HG03095 (cell line): Measurements from ENCODE around the gene ALS2.
A peak's percentile ranks its signal among the peaks of the same experiment; 100 is the strongest.
"Not testable (repeated sequence)": the region's sequence is repeated elsewhere in the genome, so short reads cannot be mapped to it uniquely, and the experiment has no call there.

Source experiments
- ATAC-seq: cut with Tn5 transposase; IDR thresholded peaks from one replicate; pipeline ENCODE4 v1.9.1; 2021; ENCODE audit warnings: moderate library complexity; ENCODE audit not compliant: unreplicated experiment

The ALS2 gene

DNA sequence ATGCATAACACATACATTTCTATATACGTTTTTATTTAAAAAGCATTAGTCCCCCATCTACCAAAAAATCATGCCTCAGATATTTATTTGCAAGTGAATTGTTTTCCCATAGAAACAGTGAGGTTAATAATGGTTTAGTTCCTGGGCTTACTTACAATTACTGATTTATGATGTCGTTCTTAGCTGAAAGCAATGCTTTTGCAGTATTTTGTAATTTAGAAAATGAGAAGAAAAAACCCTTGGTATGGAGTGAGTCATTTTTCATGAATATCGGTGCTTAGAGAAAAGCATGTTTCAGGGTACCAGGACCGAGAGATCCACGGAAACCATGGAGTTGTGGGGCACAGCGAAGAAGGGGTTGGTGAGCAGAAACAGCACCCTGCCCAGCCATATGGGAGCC is 13.6 kb upstream of the ALS2 start:
- no peak for ATAC-seq

DNA sequence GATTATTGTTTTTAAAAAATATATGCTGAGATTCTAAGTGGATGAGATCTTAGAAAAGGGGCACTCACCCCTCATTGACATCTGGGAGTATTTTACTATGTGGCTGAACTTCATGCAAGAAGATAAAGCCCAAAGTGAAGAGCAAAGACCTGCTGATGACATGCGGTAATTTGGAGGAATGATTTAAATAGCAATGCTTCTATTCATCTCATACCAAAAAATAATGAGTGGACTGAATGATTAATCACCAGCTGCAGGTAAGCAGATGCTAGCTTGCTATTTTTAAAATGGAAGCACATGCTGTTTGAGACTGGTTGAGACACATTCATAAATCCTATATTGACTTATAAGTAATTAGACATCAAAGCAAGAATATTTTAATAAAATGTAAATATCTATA is 12.9 kb upstream of the ALS2 start:
- no peak for ATAC-seq

DNA sequence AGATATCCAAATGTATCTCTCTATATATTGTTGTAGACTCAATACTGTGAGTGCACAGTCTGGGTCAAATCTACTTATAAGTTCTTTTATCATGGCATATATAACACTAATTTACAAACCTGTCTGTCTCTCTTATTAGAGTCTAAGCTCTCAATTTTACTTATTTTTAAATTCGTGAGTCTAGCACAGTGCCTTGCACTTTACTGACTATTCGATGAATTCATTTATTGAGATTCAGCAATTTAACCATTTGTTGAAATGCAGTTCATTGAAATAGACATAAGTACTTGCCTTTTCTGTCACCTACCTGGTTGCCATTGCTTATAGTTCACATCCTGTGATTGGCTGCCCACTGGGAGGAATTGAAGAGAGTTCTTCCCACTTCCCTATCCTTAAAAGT is 10.3 kb upstream of the ALS2 start:
- no peak for ATAC-seq

DNA sequence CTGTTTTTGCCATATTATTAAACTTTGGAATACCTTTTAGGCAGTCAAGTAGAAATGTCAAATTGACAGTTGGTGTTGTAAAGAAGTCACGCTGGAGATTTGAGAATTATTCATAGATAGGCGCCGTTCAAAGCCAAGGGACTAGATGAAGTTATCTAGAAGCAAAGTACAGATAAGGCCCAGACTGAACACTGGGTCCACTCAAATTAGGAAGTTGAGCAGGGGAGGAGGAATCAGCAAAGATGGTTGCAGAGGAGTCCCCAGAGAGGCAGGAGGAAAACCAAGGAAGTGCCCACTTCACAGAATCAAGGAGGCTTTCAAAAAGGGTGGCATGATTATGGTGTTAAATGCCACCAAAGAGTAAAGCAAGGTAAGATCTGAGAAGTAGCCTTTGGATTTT is 9.6 kb upstream of the ALS2 start:
- ATAC-seq = no peak

DNA sequence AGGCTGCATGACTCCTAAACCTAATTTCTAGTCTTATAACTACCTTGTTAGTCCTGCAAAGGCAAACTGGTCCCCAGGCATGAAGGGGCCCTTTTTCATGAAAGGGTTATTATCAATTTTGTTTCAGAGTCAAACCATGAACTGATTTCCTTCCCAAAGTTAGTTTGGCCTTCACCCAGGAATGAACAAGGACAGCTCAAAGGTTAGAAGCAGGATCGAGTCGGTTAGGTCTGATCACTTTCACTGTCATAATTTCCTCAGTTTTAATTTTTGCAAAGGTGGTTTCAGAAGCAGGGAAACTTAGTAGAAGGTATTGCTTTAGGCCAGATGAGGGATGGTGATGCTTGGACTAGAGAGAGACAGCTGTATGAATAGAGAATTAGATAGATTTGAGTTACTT is 8.7 kb upstream of the ALS2 start:
- ATAC-seq = no peak

DNA sequence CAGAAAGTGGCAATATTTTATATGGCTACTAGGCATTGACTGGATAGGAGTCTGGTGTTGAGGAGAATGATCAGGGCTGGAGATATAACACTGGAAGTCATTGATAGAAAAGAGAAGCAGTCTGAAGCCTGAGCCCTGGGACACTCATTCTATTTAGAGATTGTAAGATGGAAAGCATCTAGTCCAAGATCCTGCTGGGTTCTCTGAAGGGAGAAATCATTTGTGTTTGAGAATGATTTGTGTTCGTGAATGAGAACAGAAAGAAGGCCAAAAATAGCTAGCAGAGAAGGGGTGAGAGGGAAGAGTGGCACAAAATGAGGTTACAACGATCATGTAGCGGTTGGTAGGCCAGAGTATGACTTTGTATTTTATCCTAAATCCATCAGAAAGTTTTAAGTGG is 7.6 kb upstream of the ALS2 start:
- ATAC-seq = no peak

DNA sequence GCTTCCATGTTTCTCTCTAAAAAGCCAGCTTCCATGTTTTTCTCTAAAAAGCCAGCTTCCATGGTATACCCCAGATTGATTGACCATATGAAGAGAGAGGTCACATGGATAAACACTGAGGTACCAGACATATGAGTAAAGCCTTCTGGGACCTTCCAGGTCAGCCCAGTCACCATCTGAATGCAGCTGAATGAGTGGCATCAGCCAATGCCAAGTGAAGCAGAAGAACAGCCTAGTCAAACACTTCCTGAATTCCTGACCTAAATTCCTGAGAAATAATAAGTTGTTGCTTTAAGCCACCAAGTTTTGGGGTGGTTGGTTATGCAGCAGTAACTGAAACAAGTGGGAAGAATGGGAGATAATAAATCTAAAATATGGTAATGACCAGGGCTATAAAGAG is 5.7 kb upstream of the ALS2 start:
- no peak for ATAC-seq

DNA sequence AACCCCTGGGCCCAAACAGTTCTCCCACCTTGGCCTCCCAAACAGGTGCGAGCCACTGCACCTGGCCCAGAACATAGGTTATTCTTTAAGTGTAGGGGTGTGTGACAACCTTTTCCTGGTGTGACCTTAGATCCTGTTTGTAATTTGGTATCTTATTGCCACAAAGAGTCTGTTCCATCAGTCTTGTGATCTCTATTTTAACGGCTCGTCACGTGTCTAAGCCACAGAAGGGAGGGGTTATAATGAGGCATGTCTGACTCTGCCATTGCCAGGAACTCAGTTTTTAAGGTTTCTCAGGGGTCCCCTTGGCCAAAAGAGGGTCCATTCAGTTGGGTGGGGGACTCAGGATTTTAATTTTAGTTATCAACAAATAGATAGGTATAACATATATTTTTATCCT is 4.4 kb upstream of the ALS2 start:
- ATAC-seq = no peak

DNA sequence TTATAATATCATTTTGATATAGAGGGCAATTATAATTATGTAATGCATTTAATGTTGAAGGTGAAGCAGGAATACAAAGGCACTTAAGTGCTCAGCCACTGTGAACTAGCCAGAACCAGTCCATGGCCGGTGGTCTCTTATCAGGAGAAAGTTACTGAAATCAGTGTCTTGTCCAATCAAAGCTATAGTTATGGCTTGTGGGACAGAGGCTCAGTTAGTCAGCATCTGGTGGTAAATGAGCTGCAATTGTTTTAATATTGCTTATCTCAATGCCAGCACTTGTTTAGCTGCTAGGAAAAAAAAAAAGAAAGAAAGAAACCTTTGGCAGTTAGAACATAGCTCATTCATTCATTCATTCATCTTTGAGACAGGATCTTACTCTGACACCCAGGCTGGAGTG is 3.8 kb upstream of the ALS2 start:
- ATAC-seq = no peak

DNA sequence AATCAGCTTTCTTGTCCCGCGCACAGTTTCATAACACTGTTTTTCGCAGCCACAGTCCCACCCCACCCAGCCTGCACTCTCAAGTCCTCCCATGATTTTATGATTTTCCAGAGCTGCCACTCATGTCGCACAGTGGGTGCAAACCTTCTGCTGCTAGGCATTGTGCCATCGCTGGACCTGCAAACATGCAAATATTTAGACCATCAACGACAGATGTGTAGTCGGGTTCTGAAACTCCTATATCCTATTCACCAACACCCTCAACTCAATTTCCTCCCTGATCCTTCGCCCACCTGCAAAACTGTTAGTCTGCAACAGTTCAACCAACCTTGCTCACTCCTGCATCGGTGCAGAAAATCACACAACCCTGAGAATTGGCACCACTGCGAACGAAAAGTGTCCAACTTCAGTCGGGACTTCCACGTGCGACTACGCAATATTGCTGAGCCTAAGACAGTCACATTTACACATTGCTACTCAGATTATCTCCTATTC is 871 bp upstream of the ALS2 start:
- no peak for ATAC-seq

DNA sequence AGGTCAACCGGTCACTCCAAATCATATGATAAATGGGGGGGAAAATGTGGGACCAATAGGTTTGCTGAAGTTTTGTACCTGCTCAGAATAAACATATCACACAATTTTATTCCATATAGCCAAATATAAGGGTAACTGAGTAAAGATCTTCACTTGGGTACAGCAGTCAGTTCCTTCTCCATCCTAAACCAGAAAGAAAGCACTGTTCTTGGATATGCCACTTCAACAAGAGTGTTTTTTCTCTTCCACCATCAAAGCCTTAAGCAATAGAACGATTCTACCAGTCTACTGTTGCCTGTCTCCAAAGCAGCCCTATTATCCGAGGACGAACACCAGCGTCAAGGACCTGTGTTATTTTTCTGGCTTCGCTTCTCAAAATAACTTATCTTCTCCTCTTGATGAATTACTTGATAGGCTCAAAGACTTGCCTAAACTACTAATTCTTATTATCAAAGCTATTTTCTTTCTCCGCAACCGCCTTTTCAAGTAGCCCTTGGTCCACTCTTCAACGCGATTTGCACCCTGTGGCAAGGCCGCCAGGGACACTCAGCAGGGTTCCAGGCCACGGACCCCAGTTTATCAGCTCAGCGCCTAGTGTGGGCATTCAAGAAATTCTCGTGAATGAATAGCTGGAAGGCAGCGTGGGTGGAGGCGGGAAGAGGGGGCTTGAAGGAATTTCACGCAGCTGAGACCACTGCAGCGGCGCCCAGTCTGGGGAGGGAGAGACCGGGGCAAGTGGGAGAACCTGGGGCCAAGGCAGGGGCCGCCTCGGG is 646 bp downstream of the ALS2 start:
- no peak for ATAC-seq

DNA sequence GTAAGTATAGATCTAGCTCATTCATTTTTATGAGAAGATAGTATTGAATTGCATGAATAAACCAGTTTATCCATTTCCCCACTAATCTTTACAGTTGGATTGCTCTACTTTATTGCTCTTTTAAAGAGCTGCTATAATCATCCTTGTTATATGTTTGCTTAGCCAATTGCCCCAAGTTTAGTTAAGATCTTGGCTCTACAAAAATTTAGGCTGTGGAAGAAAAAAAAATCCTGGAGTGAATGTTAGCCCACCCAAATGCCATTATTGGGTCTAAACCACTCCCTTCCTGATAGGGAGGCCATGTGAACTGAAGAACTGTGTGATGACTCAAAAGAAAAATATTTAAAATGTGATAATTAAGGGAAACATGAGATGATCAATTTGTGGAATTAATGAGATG is 2.9 kb downstream of the ALS2 start:
- no peak for ATAC-seq

DNA sequence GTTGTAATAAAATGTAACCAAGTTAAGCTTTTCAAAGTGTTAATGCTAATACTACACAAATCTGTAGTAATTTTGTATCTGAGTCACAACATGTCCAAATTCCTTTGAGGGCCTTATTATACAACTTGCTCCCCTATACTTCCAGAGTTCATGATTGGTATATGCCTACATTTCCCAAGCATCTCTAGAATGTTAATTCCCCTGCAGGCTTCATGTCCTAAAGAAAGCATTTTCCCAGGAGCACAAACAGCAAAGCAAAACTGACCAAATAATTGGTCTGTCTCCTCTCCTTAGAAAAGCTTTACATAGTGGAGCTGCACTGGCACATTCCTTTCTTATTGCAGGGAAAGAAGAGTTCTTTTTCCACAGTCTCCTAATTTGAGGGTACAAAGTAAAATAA is 3.7 kb downstream of the ALS2 start:
- ATAC-seq = no peak

DNA sequence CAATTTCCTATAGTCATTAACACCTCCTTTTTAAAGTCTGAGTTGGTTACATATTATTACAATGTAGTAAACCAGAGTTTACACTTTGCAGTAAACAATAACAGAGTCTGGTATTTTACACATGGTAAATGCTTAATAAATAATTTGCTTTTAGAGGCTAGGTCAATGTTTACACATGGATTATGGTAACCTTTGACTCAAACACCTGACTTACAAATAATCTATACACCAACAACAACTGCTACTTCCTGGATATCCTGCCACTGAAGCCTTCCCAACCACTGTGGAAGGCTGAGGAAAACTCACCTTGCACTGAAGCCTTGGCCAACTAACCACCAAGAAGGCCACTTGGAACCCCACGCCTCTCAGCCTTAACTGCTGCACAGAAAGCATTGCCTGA is 5.4 kb downstream of the ALS2 start:
- ATAC-seq = no peak

DNA sequence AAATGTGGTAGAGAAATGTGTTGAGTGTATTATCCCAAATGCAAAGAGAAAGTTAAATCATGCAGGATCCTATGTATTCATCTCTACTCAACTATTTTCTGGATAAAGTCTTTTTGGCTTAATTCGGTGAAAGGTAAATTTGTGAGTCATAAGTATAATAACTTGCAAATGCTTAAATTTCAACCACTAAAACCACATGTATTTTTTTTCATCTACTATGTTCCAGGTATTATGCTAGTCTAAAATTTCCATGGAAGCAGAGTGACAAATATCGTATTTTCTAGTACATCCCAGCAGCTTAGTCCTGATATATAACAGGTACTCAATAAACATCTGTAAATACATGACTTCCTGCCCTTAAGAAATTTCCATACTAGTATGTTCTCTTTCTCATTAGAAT is 6.2 kb downstream of the ALS2 start:
- no peak for ATAC-seq

DNA sequence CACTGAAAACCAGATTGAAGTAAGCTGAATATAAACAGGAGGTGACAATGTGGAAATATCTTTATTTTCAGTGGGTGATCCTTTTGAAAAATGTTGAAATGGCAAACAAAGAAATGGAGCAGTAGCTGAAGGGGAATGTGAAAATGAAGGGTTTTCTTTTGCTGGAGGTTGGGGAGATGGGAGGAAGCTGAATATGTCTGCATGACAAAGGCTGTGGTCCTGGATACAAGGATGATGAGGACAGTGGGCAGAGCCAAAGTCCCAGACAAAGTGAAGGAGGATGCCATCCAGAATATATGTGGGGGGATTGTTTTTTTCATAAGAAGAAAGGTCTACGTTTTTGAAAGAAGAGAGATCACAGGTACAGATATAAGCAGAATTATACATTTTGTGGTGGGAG is 6.7 kb downstream of the ALS2 start:
- ATAC-seq = no peak

DNA sequence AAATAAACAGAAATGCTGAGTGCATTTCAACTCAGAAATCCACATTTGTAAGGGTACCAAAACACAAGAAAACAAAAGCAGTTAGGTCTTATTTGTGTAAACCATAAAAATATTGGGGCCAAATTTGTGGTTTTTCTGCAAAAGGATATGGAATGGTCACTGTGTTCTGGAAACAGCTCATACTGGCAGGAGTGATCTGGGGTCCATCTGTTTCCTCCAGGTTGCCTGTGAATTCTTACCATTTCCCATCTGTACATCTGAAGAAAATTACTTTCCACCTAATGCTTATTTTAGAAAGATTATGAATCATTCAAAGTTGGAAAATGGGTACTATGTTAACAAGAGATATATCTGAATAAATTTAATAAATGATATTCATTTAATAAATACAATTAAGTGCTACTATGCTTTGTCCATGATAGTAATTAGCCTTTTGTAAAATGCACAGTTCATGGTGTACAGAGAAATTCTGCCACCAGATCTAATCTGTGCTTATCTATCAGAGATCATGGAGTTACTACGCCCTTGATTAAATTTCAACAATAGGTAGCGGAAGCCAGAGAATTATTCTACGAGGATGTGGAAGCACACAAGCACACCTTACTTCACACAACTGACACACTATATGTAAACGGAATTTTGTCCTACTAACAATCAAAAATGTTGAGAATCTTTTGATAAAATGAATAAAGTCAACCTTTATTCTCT is 10.9 kb downstream of the ALS2 start:
- ATAC-seq = no peak

DNA sequence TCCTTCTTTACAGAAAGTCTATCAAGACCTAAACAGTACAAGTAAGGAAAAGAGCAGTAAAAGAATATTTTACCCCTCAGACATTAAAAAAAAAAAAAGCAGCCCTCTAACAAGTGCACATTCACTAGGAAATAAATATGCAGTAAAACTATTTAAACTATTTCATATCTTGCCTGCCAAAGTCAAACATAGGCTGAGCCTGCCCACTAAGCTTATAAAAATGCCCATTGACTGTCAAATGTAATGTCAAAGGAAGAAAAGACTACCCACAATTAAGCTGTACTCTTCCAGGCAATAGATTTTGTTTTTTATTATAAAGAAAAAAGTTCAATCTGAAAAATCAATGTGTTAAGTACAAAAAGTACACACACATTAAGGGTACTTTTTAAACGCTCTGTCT is 11.8 kb downstream of the ALS2 start:
- no peak for ATAC-seq

DNA sequence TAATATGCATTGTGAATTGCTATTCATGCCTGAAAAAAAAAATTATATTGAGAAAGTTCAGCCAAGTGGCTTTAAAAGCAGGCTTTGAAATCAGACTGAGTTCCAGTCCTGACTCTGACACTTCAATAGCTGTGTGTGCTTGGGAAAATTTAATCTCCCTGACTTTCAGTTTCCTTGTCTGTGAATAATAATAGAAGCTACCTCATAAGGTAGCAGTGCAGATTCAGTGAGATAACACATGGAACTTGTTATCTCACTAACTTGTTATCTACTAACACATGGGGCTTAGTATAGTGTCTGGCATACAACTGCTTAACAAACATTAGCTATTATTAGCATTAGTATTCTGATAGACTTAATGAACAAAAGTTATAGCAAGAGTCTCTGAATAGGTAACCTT is 14.9 kb downstream of the ALS2 start:
- ATAC-seq = no peak

DNA sequence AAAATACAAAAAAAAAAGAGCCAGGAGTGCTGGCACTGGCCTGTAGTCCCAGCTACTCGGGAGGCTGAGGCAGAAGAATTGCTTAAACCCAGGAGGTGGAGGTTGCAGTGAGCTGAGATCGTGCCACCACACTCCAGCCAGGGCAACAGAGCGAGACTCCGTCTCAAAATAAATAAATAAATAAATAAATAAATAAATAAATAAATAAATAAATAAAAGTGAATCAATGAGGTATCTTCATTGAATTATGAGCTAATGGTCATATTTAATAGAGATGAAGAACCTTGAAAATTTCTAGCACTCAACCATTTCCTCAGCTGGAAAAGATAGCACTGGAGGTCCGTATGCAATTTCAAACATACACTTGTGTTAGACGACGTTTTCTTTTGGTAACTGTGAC is 16.3 kb downstream of the ALS2 start:
- not testable (repeated sequence) for ATAC-seq

DNA sequence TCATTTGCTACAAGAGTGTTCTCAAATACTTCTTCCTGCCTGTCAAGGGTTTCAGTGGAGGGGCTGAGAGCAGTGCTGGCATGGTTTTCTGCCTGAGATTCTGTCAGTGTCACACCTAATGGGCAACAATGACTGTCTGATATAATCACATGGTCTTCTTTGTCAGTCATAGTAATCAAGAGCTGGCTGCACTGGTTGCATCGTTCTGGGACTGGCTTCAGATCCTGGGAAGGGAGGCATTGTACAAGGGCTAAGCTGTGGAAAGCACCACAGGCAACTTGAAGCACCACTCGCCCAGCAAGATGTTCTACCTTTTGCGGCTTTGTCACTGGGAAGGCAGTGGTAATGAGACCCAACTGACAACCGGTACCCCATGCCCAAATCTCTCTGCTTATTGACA is 19.6 kb downstream of the ALS2 start:
- no peak for ATAC-seq

DNA sequence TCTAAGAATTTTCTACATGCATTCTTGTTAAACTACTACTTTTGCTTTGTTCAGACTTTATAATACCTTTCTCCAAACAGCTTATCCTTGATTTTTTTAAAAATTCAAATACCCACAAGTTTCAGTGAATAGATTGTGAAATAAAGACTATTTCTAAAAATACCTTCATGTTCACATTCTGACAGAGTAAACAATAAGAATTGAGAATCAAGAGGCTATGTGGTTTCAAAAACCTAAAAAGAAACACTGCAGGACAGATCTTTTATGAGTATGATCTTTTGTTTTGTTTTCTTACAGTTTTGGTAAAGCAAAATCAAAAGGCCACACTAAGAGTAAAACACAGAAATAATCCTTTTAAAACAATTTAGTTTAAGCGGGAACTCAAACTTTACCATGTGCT is 21.2 kb downstream of the ALS2 start:
- peak; percentile 59 for ATAC-seq

DNA sequence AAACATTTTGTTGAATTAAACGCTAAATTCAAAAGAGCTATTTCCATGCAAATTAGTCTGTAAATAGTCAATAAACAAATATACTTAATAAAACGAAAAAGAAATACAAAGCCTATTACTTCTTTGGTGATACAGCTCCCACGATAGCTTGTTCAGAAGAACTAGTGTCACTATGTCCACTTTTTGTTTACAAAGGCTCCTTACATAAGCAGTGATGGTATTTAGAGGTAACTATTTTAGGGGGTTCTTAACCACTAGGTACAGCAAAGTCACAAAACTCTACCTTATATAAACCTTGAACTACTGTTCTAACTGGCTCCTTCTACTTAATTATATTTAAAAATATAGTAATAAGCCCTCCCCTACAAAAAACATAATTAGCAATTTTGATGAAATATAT is 21.9 kb downstream of the ALS2 start:
- ATAC-seq = no peak
